PC-3 (cell line): ENCODE results near the gene DOCK4. TPM values are rescaled to one million over a fixed set of nuclear protein-coding genes. Genes with fewer than 3 reads are reported as not detected.

ENCODE experiments used
- ATAC-seq: fragments of 200-7000 bp; cut with Tn5 transposase; 2 replicates; pipeline ENCODE4 v1.9.1; 2020; ENCODE audit warnings: mild to moderate bottlenecking, moderate library complexity
- BruUV-seq: library from RNA; stranded (reverse); fragments of 400-500 nt; replicated peaks from 2 replicates; lab custom pipeline; 2021; lab: Mats Ljungman, UMichigan
- CTCF ChIA-PET: fragments of 300-600 bp; sonication (Branson Sonifier 250); formaldehyde crosslinking; loops from one replicate; lab custom pipeline; 2022; ENCODE audit warnings: antibody characterized with exemption; lab: Charles Lee
- POLR2A ChIA-PET: fragments of 300-600 bp; sonication (Branson Sonifier 250); formaldehyde crosslinking; loops from one replicate; lab custom pipeline; 2022; ENCODE audit warnings: antibody characterized with exemption; ENCODE audit not compliant: unreplicated experiment; lab: Charles Lee
- DNase-seq: peaks from one replicate; pipeline ENCODE4 v3.0.0-alpha.2; 2015
- H2AFZ ChIP-seq: fragments of 300-600 bp; sonication (generic); 2 replicates; pipeline ENCODE4 v1.6.0; 2016; ENCODE audit warnings: antibody characterized with exemption, low read length
- H3F3A ChIP-seq: fragments of 300-600 bp; sonication (generic); one replicate; pipeline ENCODE4 v1.6.0; 2017; ENCODE audit warnings: antibody characterized with exemption, low read length, control low read depth, mild to moderate bottlenecking; ENCODE audit not compliant: unreplicated experiment
- H3K27ac ChIP-seq: fragments of 300-600 bp; sonication (generic); 2 replicates; pipeline ENCODE4 v1.5.1; 2016; ENCODE audit warnings: mild to moderate bottlenecking, low read length
- H3K27me3 ChIP-seq: fragments of 300-600 bp; sonication (generic); 2 replicates; pipeline ENCODE4 v1.6.1; 2016; ENCODE audit warnings: low read length, mixed read lengths
- H3K36me3 ChIP-seq: fragments of 300-600 bp; sonication (generic); 2 replicates; pipeline ENCODE4 v1.6.1; 2016; ENCODE audit warnings: low read depth, mixed run types, low read length, mixed read lengths
- H3K4me1 ChIP-seq: fragments of 300-600 bp; sonication (generic); 2 replicates; pipeline ENCODE4 v1.5.1; 2016; ENCODE audit warnings: low read length; ENCODE audit not compliant: insufficient read depth
- H3K4me2 ChIP-seq: fragments of 300-600 bp; sonication (generic); 2 replicates; pipeline ENCODE4 v1.6.0; 2016; ENCODE audit warnings: low read length
- H3K4me3 ChIP-seq: fragments of 300-600 bp; sonication (generic); 2 replicates; pipeline ENCODE4 v1.5.1; 2016; ENCODE audit warnings: mild to moderate bottlenecking, low read length, mixed read lengths
- H3K79me2 ChIP-seq: fragments of 300-600 bp; sonication (generic); 2 replicates; pipeline ENCODE4 v1.6.1; 2017; ENCODE audit warnings: low read length, mixed read lengths
- H3K9ac ChIP-seq: fragments of 300-600 bp; sonication (generic); 2 replicates; pipeline ENCODE4 v1.6.0; 2016; ENCODE audit warnings: mild to moderate bottlenecking, low read length
- H3K9me2 ChIP-seq: fragments of 300-600 bp; sonication (generic); replicated peaks from 2 replicates; pipeline ENCODE4 v1.6.1; 2016; ENCODE audit warnings: mixed run types, low read length, mixed read lengths
- H3K9me3 ChIP-seq: fragments of 300-600 bp; sonication (generic); 2 replicates; pipeline ENCODE4 v1.6.1; 2016; ENCODE audit warnings: low read length, mixed read lengths
- H4K20me1 ChIP-seq: fragments of 300-600 bp; sonication (generic); 2 replicates; pipeline ENCODE4 v1.6.1; 2016; ENCODE audit warnings: low read length, mixed read lengths
- CTCF ChIP-seq: fragments of 300-600 bp; sonication (generic); conservative IDR thresholded peaks from 2 replicates; pipeline ENCODE4 v1.5.1; 2017; ENCODE audit warnings: antibody characterized with exemption, low read depth, mild to moderate bottlenecking, low read length
- EZH2 ChIP-seq: fragments of 300-600 bp; sonication (generic); IDR thresholded peaks from one replicate; pipeline ENCODE4 v1.6.1; 2017; ENCODE audit warnings: antibody characterized with exemption, mild to moderate bottlenecking, low read length; ENCODE audit not compliant: unreplicated experiment
- EZH2phosphoT487 ChIP-seq: fragments of 300-600 bp; sonication (generic); IDR thresholded peaks from 2 replicates; pipeline ENCODE4 v1.6.1; 2018; ENCODE audit warnings: mild to moderate bottlenecking, antibody characterized with exemption, low read length, borderline replicate concordance
- intact Hi-C: fragments of 100-400 bp; cut with micrococcal nuclease; formaldehyde crosslinking; loops from 2 replicates; pipeline ENCODE4 v1.9.0; 2023
- total RNA-seq: library from RNA; depleted of rRNA; stranded (reverse); fragments of >200 nt; gene quantifications from 2 replicates; pipeline ENCODE4 v1.2.3, GENCODE V29; 2014

The DOCK4 gene
- total RNA-seq, 1 experiment from 2014 or later = 25.4 TPM

DNA sequence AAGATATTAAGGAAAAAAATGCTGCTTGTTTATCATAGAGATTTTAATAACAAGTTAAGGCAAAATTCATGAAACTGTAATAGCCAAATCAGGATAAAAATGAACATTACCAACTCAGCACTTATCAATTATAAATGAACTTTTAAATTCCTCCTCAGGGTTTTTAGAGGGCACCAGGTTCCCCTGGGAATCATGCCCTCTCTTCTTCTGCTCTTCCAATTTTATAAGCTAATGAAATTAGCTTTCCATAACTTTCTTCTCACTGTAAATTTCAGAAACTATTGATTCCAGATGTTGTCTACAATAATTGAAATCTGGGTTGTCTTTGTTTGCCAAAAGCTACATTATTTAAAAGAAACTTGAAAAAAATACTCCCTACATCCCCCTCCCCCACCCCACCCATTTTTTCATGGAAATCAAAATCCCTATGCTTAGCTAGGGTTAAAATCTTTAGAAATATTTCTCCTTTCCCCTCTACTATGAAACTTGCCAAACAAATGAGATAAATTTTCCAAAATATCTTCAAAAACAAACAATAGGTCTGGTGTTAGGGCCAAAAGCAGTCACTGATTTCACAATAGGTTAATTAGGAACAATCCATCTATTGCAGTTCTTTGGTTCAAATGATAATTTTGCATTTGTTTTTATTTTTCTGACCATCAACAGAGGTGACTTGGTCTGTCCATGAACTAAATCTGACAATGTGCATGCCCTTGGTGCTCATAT, 187.7 kb downstream of the DOCK4 start:
- Histone ChIP-seq H3K9me3 (no peaks in the 10 kb centered on the region), H3K4me3 (no peak overlapping the region), H3F3A (no peaks in the 10 kb centered on the region), H3K9me2 (no peaks in the 10 kb centered on the region), H3K4me1 (no peaks in the 10 kb centered on the region), H3K36me3 (no peaks in the 10 kb centered on the region), H3K27me3 (no peaks in the 10 kb centered on the region), H3K9ac (no peak overlapping the region), H3K79me2 (no peaks in the 10 kb centered on the region), H2AFZ (no peak overlapping the region), H3K27ac (no peak overlapping the region), H3K4me2 (no peak overlapping the region), H4K20me1 (no peaks in the 10 kb centered on the region)
- ATAC-seq = no peak
- CTCF ChIA-PET = no interaction called here
- BruUV-seq = no TSS peak
- POLR2A ChIA-PET = no interaction called here
- intact Hi-C loops = no loop called here
- no peak for TF ChIP-seq EZH2phosphoT487
- no peak for TF ChIP-seq EZH2
- TF ChIP-seq CTCF = no peak
- no peak for DNase-seq

DNA sequence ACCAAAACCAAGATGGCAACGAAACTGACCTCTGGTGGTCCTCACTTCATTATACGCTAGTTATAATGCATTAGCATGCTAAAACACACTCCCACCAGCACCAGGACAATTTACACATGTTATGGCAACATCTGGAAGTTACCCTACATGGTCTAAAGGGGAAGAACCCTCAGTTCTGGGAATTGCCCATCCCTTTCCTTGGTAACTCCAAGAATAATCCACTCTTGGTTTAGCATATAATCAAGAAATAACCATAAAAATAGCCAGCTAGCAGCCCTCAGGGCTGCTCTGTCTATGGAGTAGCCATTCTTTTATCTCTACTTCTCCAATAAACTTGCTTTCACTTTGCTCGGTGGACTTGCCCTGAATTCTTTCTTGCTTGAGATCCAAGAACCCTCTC, 191.1 kb downstream of the DOCK4 start:
- Histone ChIP-seq H3F3A (no peaks in the 10 kb centered on the region), H3K4me1 (no peaks in the 10 kb centered on the region), H3K9me2 (no peaks in the 10 kb centered on the region), H3K27me3 (no peaks in the 10 kb centered on the region), H3K79me2 (0 out of 2 replicates have a peak, but pooled peaks cover 3% of the 10 kb centered on the region), H3K36me3 (no peaks in the 10 kb centered on the region), H3K4me2 (no peak overlapping the region), H2AFZ (no peak overlapping the region), H3K27ac (no peak overlapping the region), H3K9ac (no peak overlapping the region), H4K20me1 (no peaks in the 10 kb centered on the region), H3K9me3 (no peaks in the 10 kb centered on the region), H3K4me3 (no peak overlapping the region)
- no peak for TF ChIP-seq EZH2
- no peak for TF ChIP-seq CTCF
- no peak for TF ChIP-seq EZH2phosphoT487
- ATAC-seq (no peak), DNase-seq (no peak)
- BruUV-seq = no TSS peak
- ChIA-PET CTCF (no interaction called here), POLR2A (no interaction called here)
- intact Hi-C loops = no loop called here

GRCh38 chr7:112014347-112014746, 191.9 kb downstream of the DOCK4 start:
- no peak overlapping the region for H3K9ac ChIP-seq
- DNase-seq (no peak), ATAC-seq (no peak)
- H3K9me3 ChIP-seq = no peaks in the 10 kb centered on the region
- BruUV-seq = no TSS peak
- H3K9me2 ChIP-seq = no peaks in the 10 kb centered on the region
- peaks cover 5% of the 10 kb centered on the region; the same call in 1 of the 2 replicates for H3K4me1 ChIP-seq
- POLR2A ChIA-PET = no interaction called here
- 0 out of 2 replicates have a peak, but pooled peaks cover 3% of the 10 kb centered on the region for H3K79me2 ChIP-seq
- no peak overlapping the region for H3K27ac ChIP-seq
- CTCF ChIA-PET = no interaction called here
- no peaks in the 10 kb centered on the region for H3F3A ChIP-seq
- H4K20me1 ChIP-seq = no peaks in the 10 kb centered on the region
- intact Hi-C loops = no loop called here
- no peak overlapping the region for H3K4me2 ChIP-seq
- no peaks in the 10 kb centered on the region for H3K36me3 ChIP-seq
- no peaks in the 10 kb centered on the region for H3K27me3 ChIP-seq
- no peak overlapping the region for H3K4me3 ChIP-seq
- TF ChIP-seq CTCF (no peak), EZH2 (no peak), EZH2phosphoT487 (no peak)
- H2AFZ ChIP-seq = no peak overlapping the region
